Keratinocyte (primary cell): ENCODE data around the gene PRDM11. TPM values are rescaled to one million over a fixed set of nuclear protein-coding genes. Genes with fewer than 3 reads are reported as not detected.

ENCODE experiments used
- DNase-seq: peaks from one replicate; pipeline ENCODE4 v3.0.0-alpha.2; 2011; ENCODE audit warnings: low read depth, missing footprints, low spot score
- FAIRE-seq: peaks from 2 replicates; lab custom pipeline; 2011; peaks lifted over from hg19 to GRCh38; lab: Jason Lieb, UNC
- H2AFZ ChIP-seq: 2 replicates; pipeline ENCODE4 v1.6.0; 2012; ENCODE audit warnings: low read length, control low read depth, inconsistent platforms; ENCODE audit not compliant: control insufficient read depth
- H3K27ac ChIP-seq: 2 replicates; pipeline ENCODE4 v1.5.1; 2011; ENCODE audit warnings: low read length; ENCODE audit not compliant: control insufficient read depth, insufficient read depth
- H3K27me3 ChIP-seq: 3 replicates; pipeline ENCODE4 v1.6.0; 2011; ENCODE audit warnings: low read length; ENCODE audit not compliant: control insufficient read depth, insufficient read depth; ENCODE audit errors: extremely low read depth
- H3K36me3 ChIP-seq, 2 experiments: 2 replicates in 1 of 2; 3 replicates in 1 of 2; pipeline ENCODE4 v1.5.1; 2011; ENCODE audit warnings: low read length in 2 of 2, mild to moderate bottlenecking in 1 of 2; ENCODE audit not compliant: control insufficient read depth in 2 of 2, insufficient read depth in 2 of 2; ENCODE audit errors: extremely low read depth in 1 of 2
- H3K4me1 ChIP-seq: 3 replicates; pipeline ENCODE4 v1.5.1; 2011; ENCODE audit warnings: low read length; ENCODE audit not compliant: control insufficient read depth, insufficient read depth; ENCODE audit errors: extremely low read depth
- H3K4me2 ChIP-seq: 3 replicates; pipeline ENCODE4 v1.6.0; 2011; ENCODE audit warnings: low read depth, low read length; ENCODE audit not compliant: control insufficient read depth, insufficient read depth; ENCODE audit errors: extremely low read depth
- H3K4me3 ChIP-seq, 3 experiments: fragments of 200-600 bp in 1 of 3; sonication (generic) in 1 of 3; 2 replicates in 2 of 3; 3 replicates in 1 of 3; pipeline ENCODE4 v1.5.1; 2011 to 2016; ENCODE audit warnings: low read length in 3 of 3, mild to moderate bottlenecking in 3 of 3, control low read depth in 2 of 3, inconsistent platforms in 1 of 3, low read depth in 1 of 3, mixed read lengths in 1 of 3, mixed run types in 1 of 3, moderate library complexity in 1 of 3; ENCODE audit not compliant: control insufficient read depth in 2 of 3, insufficient read depth in 2 of 3; ENCODE audit errors: extremely low read depth in 1 of 3
- H3K79me2 ChIP-seq: 2 replicates; pipeline ENCODE4 v1.6.0; 2012; ENCODE audit warnings: low read length; ENCODE audit not compliant: control insufficient read depth, insufficient read depth
- H3K9ac ChIP-seq: 3 replicates; pipeline ENCODE4 v1.6.0; 2011; ENCODE audit warnings: low read length; ENCODE audit not compliant: control insufficient read depth, insufficient read depth; ENCODE audit errors: extremely low read depth
- H3K9me1 ChIP-seq: 3 replicates; pipeline ENCODE4 v1.6.0; 2011; ENCODE audit warnings: low read length; ENCODE audit not compliant: control insufficient read depth, insufficient read depth; ENCODE audit errors: extremely low read depth
- H3K9me3 ChIP-seq: 2 replicates; pipeline ENCODE4 v1.5.1; 2012; ENCODE audit warnings: low read depth, low read length; ENCODE audit not compliant: control insufficient read depth
- H4K20me1 ChIP-seq: 3 replicates; pipeline ENCODE4 v1.6.0; 2011; ENCODE audit warnings: low read length; ENCODE audit not compliant: control insufficient read depth, insufficient read depth; ENCODE audit errors: extremely low read depth
- CTCF ChIP-seq, 3 experiments: IDR thresholded peaks in 1 of 3; conservative IDR thresholded peaks in 1 of 3; optimal IDR thresholded peaks in 1 of 3; 2 replicates in 2 of 3; 3 replicates in 1 of 3; pipeline versions ENCODE3 to v1.5.1; 2011; ENCODE audit warnings: low read length in 3 of 3, mild to moderate bottlenecking in 3 of 3, moderate library complexity in 2 of 3, control low read depth in 1 of 3, inconsistent platforms in 1 of 3; ENCODE audit not compliant: insufficient read depth in 2 of 3; ENCODE audit errors: extremely low read depth in 1 of 3
- EZH2 ChIP-seq: IDR thresholded peaks from one replicate; pipeline ENCODE4 v1.6.1; 2012; ENCODE audit warnings: inconsistent platforms, mild to moderate bottlenecking, low read length, moderate library complexity
- dilution Hi-C: fragments of 300-500 bp; cut with MboI; formaldehyde crosslinking; loops from one replicate; pipeline ENCODE4 v1.7.0; 2020; ENCODE audit warnings: low sequenced_read_pairs; ENCODE audit not compliant: extremely low pct_ligation_motif_present
- polyA plus RNA-seq, 5 experiments: library from polyadenylated mRNA; depleted of rRNA in 3 of 5; stranded (reverse) in 3 of 5; stranded (forward) in 1 of 5; unstranded in 1 of 5; fragments of >200 nt; gene quantifications; 1 replicate in 1 of 5; 2 replicates in 3 of 5; 3 replicates in 1 of 5; pipeline versions ENCODE4 v1.2.1 to v1.2.3, GENCODE V29; 2011 to 2012; ENCODE audit warnings: missing spikeins in 2 of 5, low read depth in 1 of 5, low replicate concordance in 1 of 5

PRDM11 gene
- polyA plus RNA-seq, 1 donor (not counting 4 experiments of a cell fraction or from before 2014, with no cell fraction given) = 2.1 TPM

- Histone ChIP-seq H2AFZ (no peak overlapping the region), H3K36me3 (no peaks in the 10 kb centered on the region)
- dilution Hi-C loops = no loop called here
Observed at GRCh38 chr11:45215098-45215865, 68.8 kb downstream of the PRDM11 start.

GRCh38 chr11:45216031-45216430 is 69.6 kb downstream of the PRDM11 start:
- Histone ChIP-seq H2AFZ (no peak overlapping the region), H3K27ac (no peak overlapping the region), H3K27me3 (no peaks in the 10 kb centered on the region), H3K36me3 (no peaks in the 10 kb centered on the region), H3K9me3 (no peaks in the 10 kb centered on the region), H3K4me1 (no peaks in the 10 kb centered on the region), H3K4me3 (no peak overlapping the region), H3K9ac (no peak overlapping the region), H3K79me2 (no peaks in the 10 kb centered on the region), H4K20me1 (no peaks in the 10 kb centered on the region), H3K9me1 (no peaks in the 10 kb centered on the region), H3K4me2 (no peak overlapping the region)
- FAIRE-seq (no peak), DNase-seq (no peak)
- dilution Hi-C loops = no loop called here
- TF ChIP-seq CTCF (optimal IDR thresholded peaks at IDR 0.05 in 1 of 3, IDR thresholded peaks at IDR 0.05 in 1 of 3, conservative IDR thresholded peaks at IDR 0.05 in 1 of 3; ENCODE audit: extremely low read depth in 1 of 3, insufficient read depth in 2 of 3, low read length in 3 of 3) (no peak), EZH2 (no peak)

More at GRCh38 chr11:45215098-45215865, 68.8 kb downstream of the PRDM11 start:
- Histone ChIP-seq H3K4me2 (no peak overlapping the region), H3K9me3 (no peaks in the 10 kb centered on the region), H3K79me2 (no peaks in the 10 kb centered on the region), H3K27ac (no peak overlapping the region), H3K9ac (no peak overlapping the region), H4K20me1 (no peaks in the 10 kb centered on the region), H3K4me1 (no peaks in the 10 kb centered on the region), H3K27me3 (no peaks in the 10 kb centered on the region), H3K4me3 (no peak overlapping the region), H3K9me1 (no peaks in the 10 kb centered on the region)
- no peak for TF ChIP-seq EZH2
- no peak for TF ChIP-seq CTCF (optimal IDR thresholded peaks at IDR 0.05 in 1 of 3, IDR thresholded peaks at IDR 0.05 in 1 of 3, conservative IDR thresholded peaks at IDR 0.05 in 1 of 3; ENCODE audit: extremely low read depth in 1 of 3, insufficient read depth in 2 of 3, low read length in 3 of 3)
- FAIRE-seq (no peak), DNase-seq (no peak)
